ENCODE data around the gene EBNA1BP2. TPM values are rescaled to one million over a fixed set of nuclear protein-coding genes. Genes with fewer than 3 reads are reported as not detected.

Gene EBNA1BP2
- total and polyA plus RNA-seq, 10 of the 15 experiments (the other 5 are each of a cell fraction or from before 2014, with no cell fraction given) = 57.5 to 275 (median 133) TPM

- ChIA-PET POLR2A (interaction anchor here (0.6 kb wide), 1 partner anchor 139 kb away, joined by 3 read pairs; no protein-coding TSS in a partner anchor), SMC1A (ENCODE audit: uncharacterized antibody, unreplicated experiment) (interaction anchor here (0.8 to 1.2 kb wide), 4 partner anchors 8 to 17 kb away, joined by 3 to 4 read pairs (median 3); no protein-coding TSS in a partner anchor), RAD21 (ENCODE audit: unreplicated experiment) (no interaction called here), CTCF (interaction anchor here (1.3 to 1.8 kb wide), 2 partner anchors 9 to 12 kb away, joined by 5 to 7 read pairs; no protein-coding TSS in a partner anchor)
- no peak overlapping the region for H3K9ac ChIP-seq (ENCODE audit: control insufficient read depth, insufficient read depth, low read length)
- H3K79me2 ChIP-seq (ENCODE audit: control insufficient read depth, insufficient read depth, low read length) = no peaks in the 10 kb centered on the region
- WGBS (ENCODE audit: insufficient coverage, insufficient replicate concordance, low lambda C conversion rate, missing lambda C conversion rate) = 71% methylated on average over 7 of the region's 7 CpGs
- no peaks in the 10 kb centered on the region for H4K20me1 ChIP-seq (ENCODE audit: control insufficient read depth, insufficient read depth)
- H3K27ac ChIP-seq (ENCODE audit: control insufficient read depth, insufficient read depth) = no peak overlapping the region
- no peak for TF ChIP-seq IKZF1 (conservative IDR thresholded peaks at IDR 0.05)
- no peak for TF ChIP-seq NBN (IDR thresholded peaks at IDR 0.05)
- no peak for TF ChIP-seq ZNF622 (IDR thresholded peaks at IDR 0.05)
- no peak for TF ChIP-seq STAT3 (IDR thresholded peaks at IDR 0.05; ENCODE audit: low read depth, low read length)
- TF ChIP-seq SPI1 (IDR thresholded peaks at IDR 0.05; ENCODE audit: borderline replicate concordance, insufficient read depth, low read depth, low read length) = no peak
- no peak for TF ChIP-seq E4F1 (IDR thresholded peaks at IDR 0.05; ENCODE audit: borderline replicate concordance, partially characterized antibody)
- no peak for TF ChIP-seq POLR2AphosphoS5 (IDR thresholded peaks at IDR 0.05; ENCODE audit: low read length)
- no peak for TF ChIP-seq POLR2A (IDR thresholded peaks at IDR 0.05; ENCODE audit: low read depth, low read length)
- no peak for TF ChIP-seq EZH2 (IDR thresholded peaks at IDR 0.05; ENCODE audit: borderline replicate concordance, control insufficient read depth, low read depth, low read length)
- TF ChIP-seq SP1 (IDR thresholded peaks at IDR 0.05; ENCODE audit: low read depth, low read length) = no peak
- TF ChIP-seq EP300 (IDR thresholded peaks at IDR 0.05; ENCODE audit: borderline replicate concordance in 1 of 2, control insufficient read depth in 1 of 2, low read depth in 2 of 2, low read length in 2 of 2) = no peak
- TF ChIP-seq TCF3 (IDR thresholded peaks at IDR 0.05; ENCODE audit: borderline replicate concordance, insufficient read depth, low read depth, low read length) = no peak
- no peak for TF ChIP-seq TAF1 (IDR thresholded peaks at IDR 0.05; ENCODE audit: borderline replicate concordance, low read depth, low read length)
- no peak for TF ChIP-seq ELK1 (IDR thresholded peaks at IDR 0.05; ENCODE audit: low read depth, low read length)
- TF ChIP-seq RBBP5 (conservative IDR thresholded peaks at IDR 0.05) = no peak
- TF ChIP-seq CHD4 (IDR thresholded peaks at IDR 0.05) = no peak
- TF ChIP-seq SIX5 (IDR thresholded peaks at IDR 0.05; ENCODE audit: low read depth, low read length, severe bottlenecking) = no peak
- TF ChIP-seq IKZF2 (IDR thresholded peaks at IDR 0.05) = no peak
- intact Hi-C loops (cut with micrococcal nuclease; ENCODE audit: unreplicated experiment) = no loop called here
- no TSS peak for BruUV-seq (replicated peaks)
- DNase-seq (ENCODE audit: low read depth, low spot score) (no peak), FAIRE-seq (no peak), ATAC-seq (no peak)
- no peaks in the 10 kb centered on the region for H3K27me3 ChIP-seq (replicated peaks in 1 of 2; ENCODE audit: control insufficient read depth in 2 of 2, insufficient read depth in 2 of 2, low read length in 1 of 2)
- H3K4me1 ChIP-seq (ENCODE audit: control insufficient read depth, insufficient read depth, low read length) = no peaks in the 10 kb centered on the region
- H3K4me2 ChIP-seq (ENCODE audit: control insufficient read depth, insufficient read depth) = no peak overlapping the region
- H3K9me3 ChIP-seq (replicated peaks; ENCODE audit: control insufficient read depth, insufficient read depth, low read length) = no peaks in the 10 kb centered on the region
- in situ Hi-C loops (cut with MboI) = no loop called here
- peaks cover 2 to 4% of the 10 kb centered on the region in 2 experiments; a peak in 2 of 4 replicates for H3K36me3 ChIP-seq (ENCODE audit: control insufficient read depth in 2 of 2, insufficient read depth in 2 of 2, low read length in 1 of 2)
- no peak overlapping the region for H3K4me3 ChIP-seq
- H2AFZ ChIP-seq (ENCODE audit: control insufficient read depth, low read depth, low read length) = no peak overlapping the region
These were observed 42.7 kb upstream of the EBNA1BP2 start for GRCh38 chr1:43214501-43215444.
